SK-N-SH (cell line): ENCODE measurements around the gene ST6GALNAC3.

Experiments
- CHD2 ChIP-seq: fragments of 150-350 bp; IDR thresholded peaks from 2 replicates; pipeline ENCODE4 v1.6.1; 2018; ENCODE audit warnings: low read length; ENCODE audit not compliant: partially characterized antibody
- CTCF ChIP-seq: fragments of 200-600 bp; sonication (generic); IDR thresholded peaks from 2 replicates; pipeline ENCODE4 v1.6.1; 2017; ENCODE audit warnings: antibody characterized with exemption, mild to moderate bottlenecking, moderate library complexity
- EP300 ChIP-seq, 2 experiments: IDR thresholded peaks; 2 replicates each; pipeline versions ENCODE4 v1.4.0 to v1.6.1; 2012; ENCODE audit warnings: borderline replicate concordance in 1 of 2, low read depth in 1 of 2, low read length in 1 of 2
- JUND ChIP-seq: IDR thresholded peaks from 2 replicates; pipeline ENCODE4 v1.4.0; 2012
- NRF1 ChIP-seq: IDR thresholded peaks from 2 replicates; pipeline ENCODE4 v1.6.1; 2012; ENCODE audit warnings: low read depth, mild to moderate bottlenecking, low read length
- RAD21 ChIP-seq: IDR thresholded peaks from 2 replicates; pipeline ENCODE4 v1.6.1; 2012; ENCODE audit warnings: mild to moderate bottlenecking, low read length
- RCOR1 ChIP-seq: fragments of 150-350 bp; IDR thresholded peaks from 2 replicates; pipeline ENCODE4 v1.6.1; 2017; ENCODE audit warnings: antibody characterized with exemption, low read length
- TAF1 ChIP-seq: IDR thresholded peaks from 2 replicates; pipeline ENCODE4 v1.6.1; 2012; ENCODE audit warnings: low read depth, mild to moderate bottlenecking, low read length, moderate library complexity, borderline replicate concordance
- USF2 ChIP-seq: fragments of 150-350 bp; IDR thresholded peaks from 2 replicates; pipeline ENCODE4 v1.6.1; 2017; ENCODE audit warnings: antibody characterized with exemption, low read length, low read depth, borderline replicate concordance
- YY1 ChIP-seq: IDR thresholded peaks from 2 replicates; pipeline ENCODE4 v1.4.0; 2012; ENCODE audit warnings: low read depth, mild to moderate bottlenecking

GRCh38 chr1:76314730-76315129, 240.2 kb downstream of the ST6GALNAC3 start:
- TF ChIP-seq JUND (peak; percentile 57), TAF1 (no peak), NRF1 (no peak), RCOR1 (no peak), CTCF (no peak), CHD2 (no peak), USF2 (no peak), RAD21 (no peak), YY1 (no peak), EP300 (IDR thresholded peaks at IDR 0.05; ENCODE audit: borderline replicate concordance in 1 of 2, low read depth in 1 of 2, low read length in 1 of 2) (peak in 1 of 2 experiments; percentile 13; a peak in 1 of 4 replicates)
